H9 (cell line): Measurements from ENCODE around the gene PDE3A. TPM values are rescaled to one million over a fixed set of nuclear protein-coding genes. Genes with fewer than 3 reads are reported as not detected.

Source experiments
- DNase-seq: peaks from one replicate; pipeline ENCODE4 v3.0.0-alpha.2; 2017
- H2AFZ ChIP-seq: one replicate; pipeline ENCODE4 v1.6.1; 2013; ENCODE audit warnings: mild to moderate bottlenecking, low read length, control low read depth, moderate library complexity
- H2AK5ac ChIP-seq: 2 replicates; pipeline ENCODE4 v1.6.1; 2013; ENCODE audit warnings: low read length, control low read depth, mixed read lengths; ENCODE audit not compliant: insufficient read length
- H2BK120ac ChIP-seq: one replicate; pipeline ENCODE4 v1.6.1; 2013; ENCODE audit warnings: low read depth, mild to moderate bottlenecking, low read length, control low read depth, inconsistent platforms; ENCODE audit not compliant: poor library complexity, severe bottlenecking
- H2BK12ac ChIP-seq: 2 replicates; pipeline ENCODE4 v1.6.1; 2013; ENCODE audit warnings: low read length, control low read depth, mixed read lengths, low read depth; ENCODE audit not compliant: insufficient read length
- H2BK15ac ChIP-seq: 2 replicates; pipeline ENCODE4 v1.6.1; 2013; ENCODE audit warnings: low read depth, low read length, control low read depth
- H2BK20ac ChIP-seq: one replicate; pipeline ENCODE4 v1.6.1; 2013; ENCODE audit warnings: low read depth, mild to moderate bottlenecking, low read length, control low read depth, inconsistent platforms; ENCODE audit not compliant: poor library complexity, severe bottlenecking
- H2BK5ac ChIP-seq: 2 replicates; pipeline ENCODE4 v1.6.1; 2013; ENCODE audit warnings: low read length, control low read depth, mixed read lengths; ENCODE audit not compliant: insufficient read length
- H3K14ac ChIP-seq: 2 replicates; pipeline ENCODE4 v1.6.1; 2013; ENCODE audit warnings: low read length, control low read depth; ENCODE audit not compliant: insufficient read depth
- H3K18ac ChIP-seq: 2 replicates; pipeline ENCODE4 v1.6.1; 2013; ENCODE audit warnings: low read depth, mild to moderate bottlenecking, mixed read lengths, low read length, control low read depth; ENCODE audit not compliant: insufficient read length
- H3K23ac ChIP-seq: 2 replicates; pipeline ENCODE4 v1.6.1; 2013; ENCODE audit warnings: low read length, control low read depth, mixed read lengths, low read depth; ENCODE audit not compliant: insufficient read length
- H3K23me2 ChIP-seq: 2 replicates; pipeline ENCODE4 v1.6.1; 2013; ENCODE audit warnings: low read depth, mild to moderate bottlenecking, mixed read lengths, low read length, control low read depth; ENCODE audit not compliant: insufficient read length, poor library complexity, severe bottlenecking
- H3K27ac ChIP-seq: 2 replicates; pipeline ENCODE4 v1.5.1; 2013; ENCODE audit warnings: low read length, control low read depth, mixed read lengths, low read depth; ENCODE audit not compliant: insufficient read length
- H3K27me3 ChIP-seq: 2 replicates; pipeline ENCODE4 v1.6.1; 2013; ENCODE audit warnings: low read length, control low read depth, inconsistent platforms; ENCODE audit not compliant: insufficient read depth
- H3K4ac ChIP-seq: 2 replicates; pipeline ENCODE4 v1.6.1; 2013; ENCODE audit warnings: low read depth, mild to moderate bottlenecking, control low read depth, inconsistent platforms, low read length, moderate library complexity
- H3K4me1 ChIP-seq: 2 replicates; pipeline ENCODE4 v1.6.1; 2013; ENCODE audit warnings: low read length, control low read depth, inconsistent platforms; ENCODE audit not compliant: insufficient read depth
- H3K4me2 ChIP-seq: 2 replicates; pipeline ENCODE4 v1.6.1; 2013; ENCODE audit warnings: low read length, control low read depth, mixed read lengths; ENCODE audit not compliant: insufficient read length, insufficient read depth
- H3K56ac ChIP-seq: 2 replicates; pipeline ENCODE4 v1.6.1; 2013; ENCODE audit warnings: low read depth, mild to moderate bottlenecking, mixed read lengths, low read length, control low read depth; ENCODE audit not compliant: insufficient read length
- H3K79me1 ChIP-seq: 2 replicates; pipeline ENCODE4 v1.6.1; 2013; ENCODE audit warnings: low read depth, mild to moderate bottlenecking, moderate library complexity, low read length, control low read depth, inconsistent platforms; ENCODE audit not compliant: insufficient read depth, poor library complexity, severe bottlenecking
- H3K79me2 ChIP-seq: 2 replicates; pipeline ENCODE4 v1.6.1; 2013; ENCODE audit warnings: low read length, control low read depth, inconsistent platforms; ENCODE audit not compliant: insufficient read depth
- H3K9ac ChIP-seq: 2 replicates; pipeline ENCODE4 v1.6.1; 2013; ENCODE audit warnings: low read length, control low read depth, mixed read lengths; ENCODE audit not compliant: insufficient read length; ENCODE audit errors: extremely low read depth
- H3K9me3 ChIP-seq: one replicate; pipeline ENCODE4 v1.6.1; 2013; ENCODE audit warnings: low read depth, low read length, inconsistent platforms; ENCODE audit not compliant: control insufficient read depth
- H3T11ph ChIP-seq: one replicate; pipeline ENCODE4 v1.6.1; 2013; ENCODE audit warnings: mild to moderate bottlenecking, low read length, control low read depth, inconsistent platforms
- H4K20me1 ChIP-seq: one replicate; pipeline ENCODE4 v1.6.1; 2013; ENCODE audit not compliant: control insufficient read depth, insufficient read length, insufficient read depth
- H4K5ac ChIP-seq: 2 replicates; pipeline ENCODE4 v1.6.1; 2013; ENCODE audit warnings: low read depth, mild to moderate bottlenecking, mixed read lengths, low read length, control low read depth; ENCODE audit not compliant: insufficient read length
- H4K8ac ChIP-seq: replicated peaks from 2 replicates; pipeline ENCODE4 v1.6.1; 2013; ENCODE audit warnings: low read length, control low read depth, mixed read lengths, low read depth; ENCODE audit not compliant: insufficient read length
- H4K91ac ChIP-seq: 2 replicates; pipeline ENCODE4 v1.6.1; 2013; ENCODE audit warnings: low read depth, mild to moderate bottlenecking, moderate library complexity, mixed read lengths, low read length, control low read depth; ENCODE audit not compliant: insufficient read length
- H3K27ac Mint-ChIP-seq, 3 experiments: 2 replicates in 2 of 3; 3 replicates in 1 of 3; pipeline ENCODE4 v1.8.0; 2020 to 2021; ENCODE audit warnings: mixed read lengths in 3 of 3, mild to moderate bottlenecking in 1 of 3, moderate library complexity in 1 of 3
- H3K27me3 Mint-ChIP-seq: 2 replicates; pipeline ENCODE4 v1.8.0; 2021; ENCODE audit warnings: low read depth, mild to moderate bottlenecking, moderate library complexity, mixed read lengths
- H3K36me3 Mint-ChIP-seq, 3 experiments: 2 replicates in 2 of 3; 3 replicates in 1 of 3; pipeline ENCODE4 v1.8.0; 2020 to 2021; ENCODE audit warnings: low read depth in 3 of 3, mixed read lengths in 3 of 3; ENCODE audit not compliant: insufficient read depth in 1 of 3
- H3K4me1 Mint-ChIP-seq, 2 experiments: 2 replicates each; pipeline ENCODE4 v1.8.0; 2020; ENCODE audit warnings: mixed read lengths in 2 of 2
- H3K4me3 Mint-ChIP-seq, 2 experiments: 2 replicates in 1 of 2; 3 replicates in 1 of 2; pipeline ENCODE4 v1.8.0; 2020 to 2021; ENCODE audit warnings: mild to moderate bottlenecking in 2 of 2, mixed read lengths in 2 of 2, moderate library complexity in 1 of 2
- H3K9me3 Mint-ChIP-seq, 2 experiments: 2 replicates in 1 of 2; 3 replicates in 1 of 2; pipeline ENCODE4 v1.8.0; 2020; ENCODE audit warnings: mild to moderate bottlenecking in 2 of 2, mixed read lengths in 2 of 2, moderate library complexity in 1 of 2
- CTCF ChIP-seq: fragments of 200-600 bp; sonication (generic); conservative IDR thresholded peaks from 3 replicates; pipeline ENCODE4 v1.8.0; 2021; ENCODE audit warnings: antibody characterized with exemption, mild to moderate bottlenecking
- WGBS: extraction: QIAGEN DNeasy Blood & Tissue Kit; methylation state at CpG from one replicate; pipeline ENCODE4 v1.1.7; 2013; ENCODE audit warnings: missing lambda C conversion rate, low lambda C conversion rate, mixed read lengths; ENCODE audit not compliant: insufficient read length; ENCODE audit errors: extremely low coverage; 5-methylcytosine and 5-hydroxymethylcytosine counted together
- total RNA-seq: library from RNA; stranded (reverse); gene quantifications from 2 replicates; pipeline ENCODE4 v1.2.1, GENCODE V29; 2021

The PDE3A gene
- total RNA-seq, 1 experiment from 2014 or later, result 3.0 TPM

- no peaks in the 10 kb centered on the region for H4K20me1 ChIP-seq
- H3K23me2 ChIP-seq, result no peaks in the 10 kb centered on the region
- H3K4ac ChIP-seq, result no peak overlapping the region
- H2BK12ac ChIP-seq, result no peak overlapping the region
- H4K8ac ChIP-seq, result no peak overlapping the region
- H3K9me3 ChIP-seq, result no peaks in the 10 kb centered on the region
- Mint-ChIP-seq H3K4me3 (no peak overlapping the region), H3K36me3 (no peaks in the 10 kb centered on the region; a peak in 1 of 7 replicates), H3K4me1 (peaks cover 35 to 44% of the 10 kb centered on the region in 2 experiments), H3K9me3 (no peaks in the 10 kb centered on the region; a peak in 1 of 5 replicates), H3K27ac (peak overlapping the region in 1 of 3 experiments; percentile 10; a peak in 1 of 7 replicates), H3K27me3 (no peaks in the 10 kb centered on the region)
- no peak overlapping the region for H2AFZ ChIP-seq
- no peaks in the 10 kb centered on the region for H3K79me2 ChIP-seq
- no peak overlapping the region for H3K56ac ChIP-seq
- H4K91ac ChIP-seq, result no peak overlapping the region
- H2BK15ac ChIP-seq, result no peak overlapping the region
- TF ChIP-seq CTCF, result no peak
- no peak overlapping the region for H3K14ac ChIP-seq
- H3K18ac ChIP-seq, result no peak overlapping the region
- H3K27ac ChIP-seq, result no peak overlapping the region
- no peaks in the 10 kb centered on the region for H3K27me3 ChIP-seq
- no peaks in the 10 kb centered on the region for H3K79me1 ChIP-seq
- no peak overlapping the region for H3K23ac ChIP-seq
- H2BK20ac ChIP-seq, result no peak overlapping the region
- no peak overlapping the region for H2BK120ac ChIP-seq
- no peak overlapping the region for H2BK5ac ChIP-seq
- H3K4me1 ChIP-seq, result peaks cover 3% of the 10 kb centered on the region; the same call in 1 of the 2 replicates
- H3K9ac ChIP-seq, result no peak overlapping the region
- DNase-seq, result no peak
- H3K4me2 ChIP-seq, result no peak overlapping the region
- H4K5ac ChIP-seq, result no peak overlapping the region
- H2AK5ac ChIP-seq, result no peak overlapping the region
- WGBS, result no CpG with 5 or more reads among the region's 1 CpG
- no peak overlapping the region for H3T11ph ChIP-seq
Measured at GRCh38 chr12:20410734-20411133, 42.4 kb downstream of the PDE3A start.
